NB4 (cell line): ENCODE measurements around the gene GNAT2.

ENCODE experiments used
- DNase-seq: peaks from one replicate; pipeline ENCODE4 v3.0.0; 2010; ENCODE audit warnings: low read depth
- H3K4me3 ChIP-seq: one replicate; pipeline ENCODE4 v1.5.1; 2011; ENCODE audit warnings: mild to moderate bottlenecking, low read depth, low read length, moderate library complexity
- CTCF ChIP-seq: IDR thresholded peaks from one replicate; pipeline ENCODE4 v1.5.1; 2012; ENCODE audit warnings: low read depth, low read length
- MAX ChIP-seq: IDR thresholded peaks from 2 replicates; pipeline ENCODE4 v1.6.1; 2011; ENCODE audit warnings: low read depth, low read length
- MYC ChIP-seq: IDR thresholded peaks from 2 replicates; pipeline ENCODE4 v1.6.1; 2011; ENCODE audit warnings: low read depth, low read length
- POLR2A ChIP-seq: IDR thresholded peaks from 2 replicates; pipeline ENCODE4 v1.6.1; 2011; ENCODE audit warnings: mild to moderate bottlenecking; ENCODE audit not compliant: insufficient read length; ENCODE audit errors: extremely low read depth

The GNAT2 gene

GRCh38 chr1:109556563-109556962 is 62.9 kb downstream of the GNAT2 start:
- TF ChIP-seq MAX (no peak), MYC (no peak), CTCF (no peak), POLR2A (no peak)
- no peak for DNase-seq
- H3K4me3 ChIP-seq = no peak overlapping the region
